GM21367 (cell line): ENCODE measurements around the gene ACSL6.

Experiments used
- ATAC-seq: cut with Tn5 transposase; IDR thresholded peaks from one replicate; pipeline ENCODE4 v1.9.1; 2021; ENCODE audit not compliant: unreplicated experiment

ACSL6 gene

DNA sequence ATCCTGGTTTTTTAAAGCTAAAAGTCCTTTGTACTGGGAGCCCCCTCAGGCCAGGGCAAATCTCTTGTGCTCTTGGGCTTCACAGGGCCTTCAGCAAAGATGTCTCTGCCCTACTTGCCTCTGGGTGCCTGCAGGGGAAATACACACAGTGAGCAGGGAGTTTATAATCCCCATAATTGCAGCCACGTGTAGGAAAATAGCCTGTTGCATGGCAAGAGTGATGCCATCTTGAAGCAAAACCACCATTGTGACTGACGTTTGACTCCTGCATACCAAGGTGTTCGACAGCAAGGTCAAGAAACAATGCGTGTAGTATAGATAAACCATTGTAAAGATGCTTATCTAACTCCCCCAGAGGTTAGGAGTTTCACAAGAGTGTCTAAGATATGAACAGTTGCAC lies 37.6 kb upstream of the ACSL6 start:
- ATAC-seq = no peak

DNA sequence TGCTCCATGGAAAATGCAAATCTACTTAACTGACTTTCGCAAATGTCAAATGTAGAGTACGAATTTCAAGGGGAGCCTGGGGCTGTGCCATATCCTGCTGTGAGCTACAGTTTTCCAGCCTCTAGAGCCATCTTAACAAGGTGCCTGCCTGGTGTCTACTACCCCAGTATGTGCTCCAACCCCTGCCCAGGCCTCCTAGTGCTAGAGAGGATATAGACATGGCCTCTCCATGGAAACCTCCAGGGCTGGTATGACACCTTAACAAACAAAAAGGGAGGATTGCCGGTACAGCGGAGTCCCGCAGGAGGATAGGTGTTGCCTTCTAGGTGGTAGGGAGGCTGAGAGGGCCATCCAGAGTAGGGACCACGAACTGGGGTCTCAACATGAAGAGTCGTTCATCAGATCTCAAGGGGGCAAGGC lies 35.4 kb upstream of the ACSL6 start:
- ATAC-seq = no peak

DNA sequence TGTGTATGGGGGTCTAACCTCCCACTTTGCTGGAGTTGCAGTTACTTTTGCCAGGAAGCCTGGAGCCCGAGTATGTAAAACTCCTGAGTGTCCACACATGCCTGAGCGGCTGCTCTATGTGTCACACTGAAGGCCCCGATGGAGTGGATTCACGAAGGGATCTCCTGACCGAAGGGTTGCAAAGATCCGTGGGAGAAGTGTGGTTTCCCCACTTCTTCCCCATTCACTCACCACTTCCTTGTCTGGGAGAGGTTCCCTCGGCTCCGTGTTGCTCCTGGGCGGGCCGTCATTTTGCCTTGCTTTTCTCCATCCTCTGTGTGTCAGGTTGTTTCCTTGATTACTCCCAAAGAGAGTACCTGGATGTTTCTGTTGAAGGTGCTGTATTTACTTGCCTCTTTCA lies 32.7 kb upstream of the ACSL6 start:
- ATAC-seq = no peak

DNA sequence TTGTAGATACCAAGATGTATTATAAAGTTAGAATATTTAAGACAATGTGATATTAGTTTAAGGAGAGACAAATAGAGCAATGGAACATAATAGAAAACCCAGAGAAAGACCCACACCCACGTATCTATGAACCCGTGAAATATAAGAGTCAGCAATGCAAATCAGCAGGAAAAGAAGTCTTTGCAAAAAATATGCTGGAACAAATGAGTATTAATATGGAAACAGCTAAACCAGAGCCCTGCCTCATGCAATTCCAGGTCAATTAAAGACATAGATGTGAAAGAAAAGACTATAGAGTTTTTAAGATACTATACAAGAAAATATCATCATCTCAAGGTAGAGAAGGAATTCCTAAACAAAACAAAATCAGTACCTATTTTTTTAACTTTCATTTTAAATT lies 25.9 kb upstream of the ACSL6 start:
- no peak for ATAC-seq

DNA sequence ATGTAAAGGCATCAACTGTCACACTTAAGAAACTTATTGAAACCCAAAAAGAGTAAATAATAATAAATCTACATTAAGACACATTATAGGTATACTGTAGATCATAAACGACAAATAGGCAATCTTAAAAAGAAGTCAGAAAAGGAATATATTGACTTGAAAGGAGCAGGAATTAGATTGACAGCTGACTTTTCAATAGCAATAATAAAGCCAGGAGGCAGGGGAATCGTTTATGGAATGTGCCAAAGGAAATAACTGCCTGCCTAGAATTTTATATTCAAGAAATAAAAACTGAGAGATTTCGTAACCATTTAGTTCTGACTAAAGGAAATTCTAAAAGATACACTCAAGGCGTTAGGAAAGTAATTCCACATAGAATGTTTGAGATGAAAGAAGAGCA lies 21.7 kb upstream of the ACSL6 start:
- no peak for ATAC-seq

DNA sequence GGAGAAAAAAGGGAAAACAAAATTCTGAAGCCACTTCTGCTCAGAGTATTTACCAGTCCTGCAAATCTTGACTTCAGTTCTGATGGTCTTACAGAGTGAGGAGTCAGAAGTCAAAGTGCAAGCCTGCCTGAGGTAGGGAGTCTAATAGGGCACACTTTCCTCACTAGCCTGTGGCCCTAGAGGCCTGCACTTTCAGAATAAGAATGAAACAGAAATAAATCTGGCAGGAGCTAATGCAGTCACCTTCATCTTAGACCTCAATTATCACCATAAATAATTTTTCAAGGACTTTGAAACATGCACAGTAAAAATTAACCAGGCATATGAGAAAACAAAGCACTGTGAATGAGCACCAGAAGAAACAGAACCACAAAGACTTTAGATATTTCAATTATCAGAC lies 20.7 kb upstream of the ACSL6 start:
- ATAC-seq = no peak

DNA sequence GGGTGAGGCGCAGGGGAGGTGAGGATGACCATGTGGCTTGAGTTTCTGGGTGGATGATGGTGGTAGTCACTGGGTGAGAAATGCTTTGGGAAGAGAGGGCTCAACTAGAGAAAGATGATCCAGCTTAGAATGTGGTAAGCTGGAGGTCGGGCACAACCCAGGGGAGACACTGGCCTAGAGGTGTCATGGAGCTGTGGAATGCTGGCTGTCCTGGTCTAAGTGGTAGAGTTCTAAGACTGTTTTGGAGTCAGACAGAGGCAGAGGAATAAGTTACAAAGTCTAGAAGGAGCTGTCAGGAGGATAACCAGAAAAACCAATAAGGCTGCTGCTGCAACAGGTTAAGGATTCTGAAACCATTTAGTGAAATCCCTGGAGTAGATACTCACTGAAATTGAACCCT lies 19.2 kb upstream of the ACSL6 start:
- no peak for ATAC-seq

DNA sequence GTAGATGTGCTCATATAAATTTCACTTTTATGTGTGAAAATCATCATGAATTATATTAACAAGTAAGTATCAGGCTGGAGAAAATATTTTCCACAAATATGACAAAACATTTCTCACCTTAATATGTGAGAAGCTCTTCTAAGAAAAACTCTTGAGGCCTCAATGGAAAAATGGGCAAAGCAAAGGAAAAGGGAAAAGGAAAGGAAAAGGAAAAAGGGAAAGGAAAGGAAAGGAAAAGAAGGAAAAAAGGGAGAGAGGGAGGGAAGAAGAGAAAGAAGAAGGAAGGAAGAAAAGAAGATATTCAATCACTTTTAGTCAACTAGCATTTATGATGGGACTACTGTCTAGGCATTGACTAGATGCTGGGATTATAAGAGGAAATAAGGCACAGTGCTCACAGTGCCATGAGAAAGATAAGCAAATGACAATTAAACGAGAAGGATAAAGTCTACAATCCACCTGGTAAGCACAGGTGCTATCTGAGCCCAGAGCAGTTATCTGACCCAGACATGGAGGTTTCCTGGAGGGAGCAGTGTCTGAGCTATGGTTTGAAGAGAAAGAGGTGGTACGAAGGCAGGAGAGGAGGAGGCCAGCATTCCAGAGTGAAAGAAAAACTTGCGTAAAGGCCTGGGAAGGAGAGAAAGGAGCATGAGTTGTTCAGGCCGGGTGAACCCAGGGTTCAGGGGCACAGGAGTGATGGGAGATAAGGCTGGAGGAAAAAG lies 18.3 kb upstream of the ACSL6 start:
- ATAC-seq = no peak

DNA sequence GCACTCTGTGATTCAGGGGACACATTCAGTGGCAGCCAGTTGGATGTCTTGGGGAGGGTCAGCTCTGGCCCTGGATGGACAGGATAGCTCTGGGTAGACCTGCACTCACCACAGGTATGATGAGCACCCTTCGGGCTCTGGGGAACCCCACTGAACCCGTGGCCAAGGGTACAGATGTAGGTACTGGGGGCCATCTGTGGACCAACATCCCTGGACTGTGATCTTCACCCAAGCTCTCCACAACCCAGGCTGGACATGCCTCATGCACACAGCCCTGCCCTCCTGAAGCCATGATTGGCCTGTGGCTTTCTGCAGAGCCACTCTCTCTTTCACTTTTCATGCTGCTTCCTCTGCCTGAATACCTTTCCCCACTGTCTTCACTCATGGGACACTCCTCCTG lies 15.6 kb upstream of the ACSL6 start:
- ATAC-seq = no peak

DNA sequence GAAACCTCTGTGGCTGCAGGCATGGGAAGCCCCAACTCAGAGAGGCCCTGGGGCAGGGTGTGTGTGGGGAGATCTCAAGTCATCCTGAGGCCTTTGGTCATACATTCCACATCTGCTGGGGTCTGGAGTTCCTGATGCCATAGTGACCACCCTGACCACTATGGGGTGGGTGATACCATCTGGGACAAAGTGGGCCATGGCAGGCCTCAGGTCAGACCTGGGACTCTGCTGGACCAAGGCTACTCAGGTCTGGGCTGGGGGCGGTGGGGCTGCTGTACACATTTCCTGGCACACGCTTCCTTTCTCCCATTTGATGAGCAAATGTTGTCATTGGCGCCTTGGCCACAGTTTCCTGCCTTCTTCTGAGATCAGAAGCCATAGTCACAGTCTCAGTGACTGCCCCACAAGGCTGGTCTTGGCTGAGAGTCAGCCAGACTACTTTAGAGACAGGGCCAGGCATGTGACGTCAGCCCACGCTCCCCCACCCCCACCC lies 15.1 kb upstream of the ACSL6 start:
- ATAC-seq = no peak

DNA sequence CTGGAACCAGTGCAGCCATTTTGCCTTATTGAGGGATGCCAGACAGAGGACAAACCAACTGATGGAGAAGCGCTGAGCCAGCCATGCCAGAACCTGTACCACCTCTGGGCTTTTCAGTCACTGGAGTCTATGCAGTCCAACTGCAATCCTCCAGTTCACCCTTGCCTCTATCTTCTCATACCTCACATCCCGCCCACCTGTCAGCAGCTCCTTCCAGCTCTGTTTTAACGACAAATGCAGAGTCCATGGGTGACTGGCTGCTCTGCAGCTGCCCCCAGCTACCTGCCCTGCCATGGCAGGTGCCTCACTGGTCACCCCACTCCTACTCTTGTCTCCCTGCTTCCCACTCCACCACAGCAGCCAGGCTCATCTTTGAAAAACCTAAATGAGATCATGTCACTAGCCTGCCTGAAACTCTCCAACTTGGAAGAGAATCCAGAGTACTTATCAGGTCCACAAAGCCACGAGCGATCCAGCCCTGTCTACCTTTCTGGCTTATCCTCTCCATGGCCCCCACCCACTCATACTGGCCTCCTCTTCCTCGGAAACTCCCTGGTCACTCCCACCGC lies 14.0 kb upstream of the ACSL6 start:
- ATAC-seq = no peak

DNA sequence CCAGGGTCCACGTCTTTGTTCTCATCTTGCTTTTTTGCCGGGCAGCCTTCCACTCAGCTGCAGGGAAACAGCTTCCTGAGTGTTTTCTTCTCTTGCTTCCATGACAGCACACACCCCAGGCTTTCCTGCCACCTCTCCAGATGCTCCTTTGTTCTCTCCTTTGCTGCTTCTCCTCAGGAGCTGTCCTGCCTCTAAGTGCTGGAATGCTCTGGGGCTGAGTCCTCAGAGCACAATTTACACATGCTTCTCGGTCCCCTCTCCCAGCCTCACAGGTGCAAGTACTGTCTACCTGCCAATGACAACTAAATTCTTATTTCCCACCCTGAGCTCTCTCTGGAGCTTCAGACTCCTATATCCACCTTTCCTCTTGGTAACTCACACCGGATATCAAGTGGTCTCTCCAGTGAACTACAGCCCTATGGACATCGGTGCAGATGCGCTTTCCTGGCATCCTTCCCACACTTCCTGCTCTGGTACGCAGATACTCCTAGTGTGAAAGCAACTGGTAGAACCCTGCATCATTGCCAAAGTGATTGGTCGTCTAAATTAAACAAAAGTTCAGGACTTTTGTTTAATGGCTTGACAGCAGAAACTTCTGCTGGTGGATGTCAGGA lies 13.4 kb upstream of the ACSL6 start:
- ATAC-seq = no peak

DNA sequence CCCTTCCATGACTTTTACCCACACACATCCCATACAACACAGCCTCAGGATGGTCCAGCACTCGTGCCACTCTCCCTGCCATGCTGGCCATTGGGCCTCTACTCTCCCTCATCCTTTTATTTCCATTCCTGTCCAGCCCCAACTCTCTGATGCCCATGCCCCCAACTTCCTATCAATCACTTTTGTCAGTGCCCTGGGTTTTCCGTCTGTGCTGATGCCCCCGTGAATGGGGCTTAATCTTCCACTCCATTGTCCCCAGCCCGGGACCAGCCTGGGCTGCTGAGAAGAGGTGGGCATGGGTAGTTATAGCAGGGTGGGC lies 12.6 kb upstream of the ACSL6 start:
- ATAC-seq = no peak

DNA sequence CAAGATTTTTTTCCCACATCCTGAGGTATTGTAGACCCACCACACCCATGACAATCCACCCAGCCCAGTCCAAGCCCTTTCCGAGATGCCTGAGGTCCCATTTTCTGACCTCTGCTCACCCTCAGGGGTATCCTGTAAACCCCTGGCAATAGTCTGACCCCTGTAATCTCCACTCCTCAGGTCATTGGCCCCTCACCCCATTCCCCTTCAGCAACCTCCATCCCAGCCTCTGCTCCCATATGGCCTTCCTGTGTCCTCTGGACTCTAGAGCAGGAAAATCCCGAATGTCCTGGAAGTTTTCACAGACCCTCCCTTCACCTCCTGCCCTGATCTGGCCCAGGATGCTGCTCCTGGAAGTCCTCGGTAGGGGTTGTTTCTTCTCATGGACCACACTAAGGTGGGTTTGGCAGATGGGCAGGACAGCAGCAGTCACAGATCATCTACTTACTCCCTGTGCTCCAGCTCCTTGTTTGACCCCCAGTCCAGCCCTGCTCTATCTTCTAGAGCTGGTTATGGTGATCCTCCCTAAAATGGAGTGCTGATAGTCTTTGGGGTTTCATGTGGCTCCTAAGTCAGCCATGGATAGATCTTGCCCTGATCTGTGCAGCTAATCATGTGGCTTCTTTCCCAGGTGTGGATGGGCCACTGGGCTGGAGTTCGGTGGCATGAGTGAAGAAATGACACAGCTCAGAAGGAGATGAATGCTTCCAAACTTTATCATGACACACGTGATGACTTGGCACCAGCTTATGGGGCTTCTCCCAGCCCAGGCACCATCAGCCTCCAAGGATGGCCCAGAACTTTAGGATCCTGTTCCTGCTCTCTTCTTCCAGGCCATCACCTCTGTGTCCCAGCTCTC lies 12.0 kb upstream of the ACSL6 start:
- ATAC-seq = no peak

DNA sequence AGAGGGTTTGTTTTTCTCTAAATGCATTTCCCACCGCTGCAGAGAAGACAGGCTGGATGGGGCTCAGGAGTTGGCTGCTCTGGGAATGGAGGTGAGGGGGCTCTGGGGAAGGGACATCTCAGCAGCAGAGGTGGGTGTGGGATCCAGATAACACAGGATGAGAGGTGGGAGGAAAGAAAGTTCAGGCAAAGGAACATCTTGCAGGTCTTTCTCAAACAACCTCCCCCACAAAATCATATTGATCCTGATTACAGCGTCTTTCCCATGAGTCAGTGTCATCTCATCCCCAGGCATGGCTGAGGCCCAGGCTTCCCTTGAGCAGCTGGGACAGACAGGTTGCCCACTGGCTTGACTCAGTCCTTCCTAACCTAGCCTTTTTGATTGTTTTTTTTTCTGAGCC lies 11.3 kb upstream of the ACSL6 start:
- no peak for ATAC-seq

DNA sequence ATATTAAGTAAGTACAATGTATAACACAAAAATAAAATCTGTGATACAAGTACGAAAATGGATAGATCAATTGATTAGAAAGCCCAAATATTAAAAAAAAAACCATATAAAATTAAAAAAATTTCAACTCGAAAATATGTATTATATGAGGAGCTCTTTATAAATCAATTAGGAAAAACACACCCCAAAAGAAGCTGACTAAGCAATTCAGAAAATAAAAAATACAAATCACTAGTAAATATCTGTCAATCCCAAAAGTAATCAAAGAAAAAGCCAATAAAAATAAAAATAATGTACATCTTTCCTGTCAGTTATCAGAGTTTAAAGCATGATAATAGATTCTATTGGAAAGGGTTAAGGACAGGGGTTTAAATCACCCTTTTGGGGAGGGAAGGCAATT lies 10.2 kb upstream of the ACSL6 start:
- ATAC-seq = no peak

DNA sequence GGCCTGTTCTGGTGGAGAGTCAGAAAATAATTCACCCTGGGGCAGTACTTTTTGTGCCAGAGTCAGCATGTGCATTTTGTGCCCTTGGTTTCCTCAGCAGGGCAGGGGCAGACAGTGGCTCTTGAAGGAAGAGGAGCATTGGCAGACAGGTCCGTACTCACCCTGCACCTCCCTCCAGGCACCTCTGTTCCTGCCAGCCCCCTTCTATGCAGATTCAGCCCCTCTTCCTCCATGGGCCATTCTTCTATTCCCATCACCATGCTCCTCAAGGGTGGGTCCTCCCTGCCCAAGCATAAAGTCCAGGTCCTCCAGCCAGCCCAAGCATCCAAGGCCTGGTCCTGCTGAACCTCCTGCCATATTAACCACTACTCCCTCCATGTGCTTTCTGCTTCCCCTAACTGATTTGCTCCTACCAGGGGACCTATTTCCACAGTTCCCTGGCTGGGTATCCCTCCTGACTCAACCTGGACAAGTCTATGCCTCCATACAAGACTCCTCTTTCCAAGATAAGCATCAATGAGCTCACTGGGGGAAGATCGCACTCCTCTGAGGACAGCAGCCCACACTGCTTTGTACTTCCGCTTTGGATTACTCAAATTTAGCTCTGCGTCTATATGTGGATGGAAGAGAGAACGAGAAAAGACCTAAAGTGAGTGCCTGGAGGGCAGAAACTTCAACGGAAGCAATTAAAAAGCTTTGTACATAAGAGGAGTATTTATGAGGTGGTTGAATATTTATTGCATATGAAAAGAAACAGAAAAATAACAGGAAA lies 9.3 kb upstream of the ACSL6 start:
- peak; percentile 0 for ATAC-seq

DNA sequence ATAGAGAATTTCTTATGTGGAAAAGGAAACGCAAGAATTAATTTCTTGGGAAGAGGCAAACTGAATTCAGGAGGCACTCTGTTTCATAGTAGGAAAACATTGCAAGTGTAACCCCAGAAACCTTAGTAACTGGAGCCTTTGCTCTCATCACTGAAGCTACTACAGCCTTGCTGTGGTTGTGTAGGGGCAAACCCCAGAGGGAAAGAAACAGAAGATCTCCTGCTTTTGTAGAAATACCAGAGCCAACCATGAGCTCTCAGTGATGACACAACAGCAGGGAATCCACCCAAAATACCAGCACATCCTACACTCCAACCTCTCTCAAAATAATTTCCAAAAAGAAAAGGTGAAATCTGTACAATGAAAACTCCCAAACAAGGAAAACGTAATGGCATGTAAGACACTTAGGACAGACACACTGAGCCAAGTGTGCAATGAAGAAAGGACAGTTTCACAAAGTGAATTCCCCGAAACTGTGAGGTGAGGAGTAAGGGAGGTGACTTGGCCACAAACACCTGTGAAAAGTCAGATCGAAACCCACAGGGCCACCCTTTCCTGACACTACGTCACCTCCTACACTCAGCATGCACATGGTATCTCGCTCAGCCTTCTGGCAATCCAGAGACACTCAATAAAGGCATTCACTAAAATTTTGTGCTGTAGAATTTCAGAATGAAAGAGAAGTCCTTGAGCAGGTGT lies 8.5 kb upstream of the ACSL6 start:
- peak; percentile 97 for ATAC-seq

DNA sequence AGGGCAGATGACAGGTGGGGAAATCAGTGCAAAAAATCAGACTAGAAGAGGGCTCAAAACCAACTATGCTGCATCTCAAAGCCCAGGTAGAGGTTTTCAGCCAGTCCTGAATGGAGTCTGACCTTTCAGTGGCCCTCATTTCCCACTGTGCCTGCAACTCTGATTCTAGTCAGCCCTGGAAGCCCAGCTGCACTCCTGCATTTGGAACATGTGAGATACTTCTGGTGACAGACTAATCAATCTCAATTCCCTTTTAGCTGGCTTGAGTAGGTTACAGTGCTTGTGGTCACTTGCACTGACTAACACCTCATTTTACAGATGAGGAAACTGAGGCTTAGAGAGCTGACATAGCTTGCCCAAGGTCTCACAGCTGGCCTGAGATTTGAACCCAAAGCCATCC lies 7.9 kb upstream of the ACSL6 start:
- no peak for ATAC-seq
